ENCODE results near the gene C5orf58.

- TF ChIP-seq CTCF (conservative IDR thresholded peaks at IDR 0.05 in 1 of 2, IDR thresholded peaks at IDR 0.05 in 1 of 2; ENCODE audit: low read depth in 1 of 2, low read length in 2 of 2) (no peak), EZH2 (IDR thresholded peaks at IDR 0.05; ENCODE audit: low read length, missing control alignments) (no peak)
Measured at GRCh38 chr5:170206958-170207357, 25.8 kb upstream of the C5orf58 start.
